GM12878 (cell line): Measurements from ENCODE around the gene FERMT3. TPM values are rescaled to one million over a fixed set of nuclear protein-coding genes. Genes with fewer than 3 reads are reported as not detected.

Source experiments
- ATAC-seq: fragments of 200-7000 bp; cut with Tn5 transposase; 3 replicates; pipeline ENCODE4 v1.9.1; 2020; ENCODE audit warnings: mild to moderate bottlenecking, moderate library complexity
- BruUV-seq: library from RNA; stranded (reverse); fragments of 400-500 nt; replicated peaks from 2 replicates; lab custom pipeline; 2021; lab: Mats Ljungman, UMichigan
- CTCF ChIA-PET: fragments of 300-600 bp; sonication (Branson Sonifier 250); formaldehyde crosslinking; extraction: SDS; loops from one replicate; lab custom pipeline; 2021; ENCODE audit warnings: inconsistent platforms; lab: Yijun Ruan, JAX
- POLR2A ChIA-PET: fragments of 350-600 bp; formaldehyde crosslinking; extraction: SDS; loops from one replicate; lab custom pipeline; 2021; ENCODE audit warnings: inconsistent platforms; lab: Charles Lee
- RAD21 ChIA-PET: fragments of 300-600 bp; sonication (Branson Sonifier 250); formaldehyde crosslinking; loops from one replicate; lab custom pipeline; 2023; ENCODE audit warnings: antibody characterized with exemption; ENCODE audit not compliant: unreplicated experiment; lab: Charles Lee
- SMC1A ChIA-PET: fragments of 300-600 bp; sonication (Branson Sonifier 250); formaldehyde crosslinking; loops from one replicate; lab custom pipeline; 2023; ENCODE audit not compliant: unreplicated experiment, uncharacterized antibody; lab: Charles Lee
- DNase-seq: peaks from one replicate; pipeline ENCODE4 v3.0.0-alpha.2; 2011; ENCODE audit warnings: low read depth, low spot score
- FAIRE-seq: peaks from 3 replicates; lab custom pipeline; 2011; peaks lifted over from hg19 to GRCh38; lab: Jason Lieb, UNC
- H2AFZ ChIP-seq: 2 replicates; pipeline ENCODE4 v1.6.0; 2011; ENCODE audit warnings: low read depth, low read length, control low read depth; ENCODE audit not compliant: control insufficient read depth
- H3K27ac ChIP-seq: 2 replicates; pipeline ENCODE4 v1.5.1; 2011; ENCODE audit warnings: control low read depth; ENCODE audit not compliant: control insufficient read depth, insufficient read depth
- H3K27me3 ChIP-seq, 2 experiments: replicated peaks in 1 of 2; 2 replicates each; pipeline versions ENCODE4 v1.6.0 to v1.6.1; 2011; ENCODE audit warnings: low read length in 1 of 2; ENCODE audit not compliant: control insufficient read depth in 2 of 2, insufficient read depth in 2 of 2
- H3K36me3 ChIP-seq, 2 experiments: 2 replicates each; pipeline ENCODE4 v1.5.1; 2011; ENCODE audit warnings: low read length in 1 of 2; ENCODE audit not compliant: control insufficient read depth in 2 of 2, insufficient read depth in 2 of 2
- H3K4me1 ChIP-seq: 2 replicates; pipeline ENCODE4 v1.6.1; 2011; ENCODE audit warnings: mild to moderate bottlenecking, low read length, moderate library complexity, mixed read lengths; ENCODE audit not compliant: control insufficient read depth, insufficient read depth
- H3K4me2 ChIP-seq: 2 replicates; pipeline ENCODE4 v1.6.0; 2011; ENCODE audit warnings: control low read depth; ENCODE audit not compliant: control insufficient read depth, insufficient read depth
- H3K4me3 ChIP-seq: fragments of 200-600 bp; sonication (generic); 2 replicates; pipeline ENCODE4 v1.5.1; 2016
- H3K79me2 ChIP-seq: 2 replicates; pipeline ENCODE4 v1.6.0; 2011; ENCODE audit warnings: low read length; ENCODE audit not compliant: control insufficient read depth, insufficient read depth
- H3K9ac ChIP-seq: 2 replicates; pipeline ENCODE4 v1.8.0; 2011; ENCODE audit warnings: low read length, control low read depth, mixed read lengths; ENCODE audit not compliant: control insufficient read depth, insufficient read depth
- H3K9me3 ChIP-seq: replicated peaks from 3 replicates; pipeline ENCODE4 v1.5.1; 2011; ENCODE audit warnings: mild to moderate bottlenecking, low read length; ENCODE audit not compliant: control insufficient read depth, insufficient read depth
- H4K20me1 ChIP-seq: 2 replicates; pipeline ENCODE4 v1.6.0; 2011; ENCODE audit not compliant: control insufficient read depth, insufficient read depth
- BACH1 ChIP-seq: fragments of 450-650 bp; IDR thresholded peaks from 2 replicates; pipeline ENCODE4 v1.6.1; 2017; ENCODE audit warnings: mild to moderate bottlenecking, borderline replicate concordance
- BCL11A ChIP-seq: IDR thresholded peaks from 2 replicates; pipeline ENCODE4 v1.6.1; 2011; ENCODE audit warnings: low read depth, low read length
- DPF2 ChIP-seq: fragments of 450-650 bp; IDR thresholded peaks from 2 replicates; pipeline ENCODE4 v1.6.1; 2017; ENCODE audit warnings: mild to moderate bottlenecking
- EP300 ChIP-seq, 2 experiments: fragments of 150-350 bp in 1 of 2; IDR thresholded peaks; 2 replicates each; pipeline ENCODE4 v1.6.1; 2011 to 2012; ENCODE audit warnings: low read depth in 2 of 2, low read length in 2 of 2, borderline replicate concordance in 1 of 2, improper control_type of control experiment in 1 of 2, inconsistent platforms in 1 of 2; ENCODE audit not compliant: control insufficient read depth in 1 of 2
- LARP7 ChIP-seq: fragments of 450-650 bp; IDR thresholded peaks from 2 replicates; pipeline ENCODE4 v1.6.1; 2017; ENCODE audit warnings: mild to moderate bottlenecking
- SUPT20H ChIP-seq: IDR thresholded peaks from 2 replicates; pipeline ENCODE4 v1.6.1; 2011; ENCODE audit warnings: low read depth, mild to moderate bottlenecking, low read length, moderate library complexity, borderline replicate concordance; ENCODE audit not compliant: control insufficient read depth
- ZNF217 ChIP-seq: fragments of 450-650 bp; IDR thresholded peaks from 2 replicates; pipeline ENCODE4 v1.6.1; 2017; ENCODE audit warnings: antibody characterized with exemption, mild to moderate bottlenecking
- ZNF384 ChIP-seq: IDR thresholded peaks from 2 replicates; pipeline ENCODE4 v1.6.1; 2012; ENCODE audit warnings: low read depth, mild to moderate bottlenecking, low read length, improper control_type of control experiment, borderline replicate concordance
- ZNF622 ChIP-seq: fragments of 450-650 bp; IDR thresholded peaks from 2 replicates; pipeline ENCODE4 v1.6.1; 2017; ENCODE audit warnings: mild to moderate bottlenecking, inconsistent platforms
- WGBS: methylation state at CpG from one replicate; pipeline ENCODE4 v1.1.6; 2016; ENCODE audit warnings: low lambda C conversion rate; ENCODE audit not compliant: insufficient replicate concordance, insufficient coverage; ENCODE audit errors: missing lambda C conversion rate; 5-methylcytosine and 5-hydroxymethylcytosine counted together
- in situ Hi-C: fragments of 300-500 bp; cut with MboI; formaldehyde crosslinking; loops from 9 replicates; pipeline ENCODE4 v1.14.3; 2018; ENCODE audit warnings: mixed read lengths
- intact Hi-C: fragments of 100-400 bp; cut with micrococcal nuclease; formaldehyde crosslinking; loops from one replicate; pipeline ENCODE4 v1.14.2; 2022; ENCODE audit not compliant: unreplicated experiment
- polyA plus RNA-seq, 11 experiments: library from polyadenylated mRNA; depleted of rRNA in 4 of 11; unstranded in 6 of 11; stranded (reverse) in 5 of 11; fragments of >200 nt; fragmentation: Nextera tagmentation in 4 of 11; fragmentation: Illumina TruSeq in 1 of 11; extraction: Ambion mirVana in 4 of 11; extraction: Trizol in 1 of 11; gene quantifications; 1 replicate in 1 of 11; 2 replicates in 10 of 11; pipeline versions ENCODE4 v1.2.1 to v1.2.3, GENCODE V29; 2011 to 2016; ENCODE audit warnings: inconsistent platforms in 2 of 11, missing spikeins in 2 of 11, low read depth in 1 of 11
- total RNA-seq, 4 experiments: library from RNA; depleted of rRNA in 3 of 4; stranded (reverse); fragments of >200 nt in 3 of 4; fragmentation: Illumina TruSeq in 1 of 4; extraction: Trizol in 1 of 4; gene quantifications; 2 replicates each; pipeline versions ENCODE4 v1.2.1 to v1.2.3, GENCODE V29; 2013 to 2021
- TF ChIP-seq, protein P1 (sequence below): fragments of 450-650 bp; IDR thresholded peaks from 2 replicates; pipeline ENCODE4 v1.6.1; 2017; ENCODE audit warnings: mild to moderate bottlenecking
- TF ChIP-seq, protein P2 (sequence below): IDR thresholded peaks from 2 replicates; pipeline ENCODE4 v1.6.1; 2011; ENCODE audit warnings: low read depth, low read length, improper control_type of control experiment, borderline replicate concordance
- TF ChIP-seq, protein P3 (sequence below): fragments of 150-350 bp; IDR thresholded peaks from 2 replicates; pipeline ENCODE4 v1.6.1; 2016; ENCODE audit warnings: low read depth, low read length
- TF ChIP-seq, protein P4 (sequence below): fragments of 450-650 bp; IDR thresholded peaks from 2 replicates; pipeline ENCODE4 v1.6.1; 2018; ENCODE audit warnings: borderline replicate concordance, mild to moderate bottlenecking; ENCODE audit not compliant: partially characterized antibody

The FERMT3 gene
- total and polyA plus RNA-seq, 10 of the 15 experiments (the other 5 are each of a cell fraction or from before 2014, with no cell fraction given), result 2.0 to 211 (median 114) TPM

DNA sequence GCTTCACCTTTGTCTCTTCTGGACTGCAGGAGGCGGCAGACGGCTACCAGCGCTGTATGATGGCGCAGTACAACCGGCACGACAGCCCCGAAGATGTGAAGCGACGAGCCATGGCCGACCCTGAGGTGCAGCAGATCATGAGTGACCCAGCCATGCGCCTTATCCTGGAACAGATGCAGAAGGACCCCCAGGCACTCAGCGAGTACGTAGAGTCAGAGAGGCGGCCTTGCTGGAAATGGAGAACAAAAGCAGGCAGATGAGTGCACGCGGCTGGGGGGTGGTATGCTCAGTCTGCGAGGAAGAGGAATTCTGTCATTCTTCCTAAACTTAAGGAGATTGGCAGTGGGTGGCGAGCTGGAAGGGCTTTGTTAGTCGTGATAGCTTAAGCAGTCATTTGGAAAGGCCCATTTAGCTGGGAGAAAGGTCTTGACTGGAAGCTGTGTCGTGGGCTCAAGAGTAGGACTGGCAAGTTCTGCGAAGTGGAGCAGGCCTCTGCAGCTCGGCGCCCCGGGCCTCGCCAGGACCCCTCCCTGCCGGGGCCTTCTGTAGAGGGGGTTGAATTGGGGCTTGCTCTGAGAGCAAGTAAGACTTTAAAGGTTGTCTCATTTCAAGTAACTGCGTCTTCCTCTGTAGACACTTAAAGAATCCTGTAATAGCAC is 3.0 kb upstream of the FERMT3 start:
- Histone ChIP-seq H4K20me1 (no peaks in the 10 kb centered on the region), H3K9ac (no peak overlapping the region), H3K4me3 (no peak overlapping the region), H3K27ac (no peak overlapping the region), H3K4me1 (peaks cover 26% of the 10 kb centered on the region), H3K36me3 (peaks cover 31% of the 10 kb centered on the region in 2 experiments), H3K4me2 (no peak overlapping the region), H3K9me3 (no peaks in the 10 kb centered on the region), H3K79me2 (peaks cover 32% of the 10 kb centered on the region), H3K27me3 (no peaks in the 10 kb centered on the region), H2AFZ (no peak overlapping the region)
- DNase-seq (no peak), FAIRE-seq (no peak), ATAC-seq (no peak)
- WGBS, result 94% methylated on average over 27 of the region's 27 CpGs
- POLR2A ChIA-PET, result interaction anchor here (0.7 to 5.8 kb wide), 4 partner anchors 17 to 114 kb away, joined by 3 to 70 read pairs (median 59); partner anchors contain the start of genes CATSPERZ, ESRRA, STIP1 and TRMT112
- in situ Hi-C loops (loop anchor here (5.0 kb wide), 1 partner anchor 99 kb away; the partner anchor contains the start of gene CATSPERZ), intact Hi-C loops (loop anchor here (1.0 to 2.0 kb wide), 3 partner anchors 17 to 101 kb away; partner anchors contain the start of genes FKBP2 and STIP1)
- no TSS peak for BruUV-seq
- SMC1A ChIA-PET, result interaction anchor here (1.0 to 5.5 kb wide), 6 partner anchors 22 to 151 kb away, joined by 3 to 98 read pairs (median 6); partner anchors contain the start of genes CATSPERZ, ESRRA, NUDT22 and PPP1R14B
- RAD21 ChIA-PET, result interaction anchor here (1.3 to 6.6 kb wide), 6 partner anchors 17 to 99 kb away, joined by 3 to 125 read pairs (median 44); partner anchors contain the start of genes CATSPERZ, ESRRA, FKBP2 and PPP1R14B
- CTCF ChIA-PET, result interaction anchor here (0.6 to 9.7 kb wide), 12 partner anchors 8 to 152 kb away, joined by 3 to 238 read pairs (median 30); partner anchors contain the start of genes CATSPERZ, ESRRA, NUDT22 and PLCB3
- TF ChIP-seq EP300 (IDR thresholded peaks at IDR 0.05; ENCODE audit: borderline replicate concordance in 1 of 2, control insufficient read depth in 1 of 2, low read depth in 2 of 2, low read length in 2 of 2) (no peak), ZNF384 (no peak), ZNF217 (no peak), ZNF622 (no peak), LARP7 (no peak), SUPT20H (no peak), BACH1 (no peak), DPF2 (no peak), BCL11A (no peak)
- TF ChIP-seq, protein P1, sequence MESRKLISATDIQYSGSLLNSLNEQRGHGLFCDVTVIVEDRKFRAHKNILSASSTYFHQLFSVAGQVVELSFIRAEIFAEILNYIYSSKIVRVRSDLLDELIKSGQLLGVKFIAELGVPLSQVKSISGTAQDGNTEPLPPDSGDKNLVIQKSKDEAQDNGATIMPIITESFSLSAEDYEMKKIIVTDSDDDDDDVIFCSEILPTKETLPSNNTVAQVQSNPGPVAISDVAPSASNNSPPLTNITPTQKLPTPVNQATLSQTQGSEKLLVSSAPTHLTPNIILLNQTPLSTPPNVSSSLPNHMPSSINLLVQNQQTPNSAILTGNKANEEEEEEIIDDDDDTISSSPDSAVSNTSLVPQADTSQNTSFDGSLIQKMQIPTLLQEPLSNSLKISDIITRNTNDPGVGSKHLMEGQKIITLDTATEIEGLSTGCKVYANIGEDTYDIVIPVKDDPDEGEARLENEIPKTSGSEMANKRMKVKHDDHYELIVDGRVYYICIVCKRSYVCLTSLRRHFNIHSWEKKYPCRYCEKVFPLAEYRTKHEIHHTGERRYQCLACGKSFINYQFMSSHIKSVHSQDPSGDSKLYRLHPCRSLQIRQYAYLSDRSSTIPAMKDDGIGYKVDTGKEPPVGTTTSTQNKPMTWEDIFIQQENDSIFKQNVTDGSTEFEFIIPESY, result no peak
- TF ChIP-seq, protein P2, sequence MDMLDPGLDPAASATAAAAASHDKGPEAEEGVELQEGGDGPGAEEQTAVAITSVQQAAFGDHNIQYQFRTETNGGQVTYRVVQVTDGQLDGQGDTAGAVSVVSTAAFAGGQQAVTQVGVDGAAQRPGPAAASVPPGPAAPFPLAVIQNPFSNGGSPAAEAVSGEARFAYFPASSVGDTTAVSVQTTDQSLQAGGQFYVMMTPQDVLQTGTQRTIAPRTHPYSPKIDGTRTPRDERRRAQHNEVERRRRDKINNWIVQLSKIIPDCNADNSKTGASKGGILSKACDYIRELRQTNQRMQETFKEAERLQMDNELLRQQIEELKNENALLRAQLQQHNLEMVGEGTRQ, result no peak
- TF ChIP-seq, protein P3, sequence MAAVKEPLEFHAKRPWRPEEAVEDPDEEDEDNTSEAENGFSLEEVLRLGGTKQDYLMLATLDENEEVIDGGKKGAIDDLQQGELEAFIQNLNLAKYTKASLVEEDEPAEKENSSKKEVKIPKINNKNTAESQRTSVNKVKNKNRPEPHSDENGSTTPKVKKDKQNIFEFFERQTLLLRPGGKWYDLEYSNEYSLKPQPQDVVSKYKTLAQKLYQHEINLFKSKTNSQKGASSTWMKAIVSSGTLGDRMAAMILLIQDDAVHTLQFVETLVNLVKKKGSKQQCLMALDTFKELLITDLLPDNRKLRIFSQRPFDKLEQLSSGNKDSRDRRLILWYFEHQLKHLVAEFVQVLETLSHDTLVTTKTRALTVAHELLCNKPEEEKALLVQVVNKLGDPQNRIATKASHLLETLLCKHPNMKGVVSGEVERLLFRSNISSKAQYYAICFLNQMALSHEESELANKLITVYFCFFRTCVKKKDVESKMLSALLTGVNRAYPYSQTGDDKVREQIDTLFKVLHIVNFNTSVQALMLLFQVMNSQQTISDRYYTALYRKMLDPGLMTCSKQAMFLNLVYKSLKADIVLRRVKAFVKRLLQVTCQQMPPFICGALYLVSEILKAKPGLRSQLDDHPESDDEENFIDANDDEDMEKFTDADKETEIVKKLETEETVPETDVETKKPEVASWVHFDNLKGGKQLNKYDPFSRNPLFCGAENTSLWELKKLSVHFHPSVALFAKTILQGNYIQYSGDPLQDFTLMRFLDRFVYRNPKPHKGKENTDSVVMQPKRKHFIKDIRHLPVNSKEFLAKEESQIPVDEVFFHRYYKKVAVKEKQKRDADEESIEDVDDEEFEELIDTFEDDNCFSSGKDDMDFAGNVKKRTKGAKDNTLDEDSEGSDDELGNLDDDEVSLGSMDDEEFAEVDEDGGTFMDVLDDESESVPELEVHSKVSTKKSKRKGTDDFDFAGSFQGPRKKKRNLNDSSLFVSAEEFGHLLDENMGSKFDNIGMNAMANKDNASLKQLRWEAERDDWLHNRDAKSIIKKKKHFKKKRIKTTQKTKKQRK, result no peak
- TF ChIP-seq, protein P4, sequence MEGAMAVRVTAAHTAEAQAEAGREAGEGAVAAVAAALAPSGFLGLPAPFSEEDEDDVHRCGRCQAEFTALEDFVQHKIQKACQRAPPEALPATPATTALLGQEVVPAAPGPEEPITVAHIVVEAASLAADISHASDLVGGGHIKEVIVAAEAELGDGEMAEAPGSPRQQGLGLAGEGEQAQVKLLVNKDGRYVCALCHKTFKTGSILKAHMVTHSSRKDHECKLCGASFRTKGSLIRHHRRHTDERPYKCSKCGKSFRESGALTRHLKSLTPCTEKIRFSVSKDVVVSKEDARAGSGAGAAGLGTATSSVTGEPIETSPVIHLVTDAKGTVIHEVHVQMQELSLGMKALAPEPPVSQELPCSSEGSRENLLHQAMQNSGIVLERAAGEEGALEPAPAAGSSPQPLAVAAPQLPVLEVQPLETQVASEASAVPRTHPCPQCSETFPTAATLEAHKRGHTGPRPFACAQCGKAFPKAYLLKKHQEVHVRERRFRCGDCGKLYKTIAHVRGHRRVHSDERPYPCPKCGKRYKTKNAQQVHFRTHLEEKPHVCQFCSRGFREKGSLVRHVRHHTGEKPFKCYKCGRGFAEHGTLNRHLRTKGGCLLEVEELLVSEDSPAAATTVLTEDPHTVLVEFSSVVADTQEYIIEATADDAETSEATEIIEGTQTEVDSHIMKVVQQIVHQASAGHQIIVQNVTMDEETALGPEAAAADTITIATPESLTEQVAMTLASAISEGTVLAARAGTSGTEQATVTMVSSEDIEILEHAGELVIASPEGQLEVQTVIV, result no peak
